Hematopoietic multipotent progenitor cell treated with erythropoietin and hydrocortisone succinate and interleukin-3 and kit ligand, for 4 days (in vitro differentiated cells): ENCODE results near the gene SPTB.

Experiments
- DNase-seq: peaks from one replicate; pipeline ENCODE4 v3.0.0-alpha.2; 2015

SPTB gene

DNA sequence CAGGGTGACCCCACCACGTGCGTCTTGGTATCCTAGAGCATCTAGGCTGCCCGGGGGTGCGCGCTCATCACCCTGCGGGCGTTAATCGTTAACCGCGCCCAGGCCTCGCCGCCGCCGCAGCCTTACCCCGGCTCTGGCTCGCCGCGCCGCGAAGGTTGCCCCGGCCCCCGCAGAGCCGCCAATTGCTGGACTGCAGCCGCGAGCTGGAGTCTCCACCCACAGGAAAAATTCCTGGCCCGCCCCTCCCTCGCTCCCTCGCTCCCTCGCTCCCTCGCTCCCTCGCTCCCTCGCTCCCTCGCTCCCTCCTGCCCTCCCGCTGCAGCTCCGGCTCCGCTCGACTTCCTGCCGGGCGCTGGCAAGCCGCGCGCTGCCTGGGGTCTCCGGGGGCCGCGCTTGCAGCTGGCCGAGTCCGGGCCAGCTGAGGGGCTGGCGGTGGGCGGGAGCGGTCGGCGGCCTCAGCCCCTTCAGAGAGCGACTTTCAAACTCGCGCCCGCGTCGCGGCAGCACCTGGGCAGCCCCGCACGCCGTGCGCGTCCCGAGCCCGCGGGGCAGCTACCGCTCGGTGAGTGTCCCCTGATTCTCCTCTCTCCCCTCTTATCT lies 175.5 kb downstream of the SPTB start, which contains the start of gene PLEKHG3:
PLEKHG3 (plus strand) TSS at position 282 of the 600 bp plus-strand sequence. CDS start 23,208 bp downstream, outside the sequence.
- peak; percentile 63 for DNase-seq

DNA sequence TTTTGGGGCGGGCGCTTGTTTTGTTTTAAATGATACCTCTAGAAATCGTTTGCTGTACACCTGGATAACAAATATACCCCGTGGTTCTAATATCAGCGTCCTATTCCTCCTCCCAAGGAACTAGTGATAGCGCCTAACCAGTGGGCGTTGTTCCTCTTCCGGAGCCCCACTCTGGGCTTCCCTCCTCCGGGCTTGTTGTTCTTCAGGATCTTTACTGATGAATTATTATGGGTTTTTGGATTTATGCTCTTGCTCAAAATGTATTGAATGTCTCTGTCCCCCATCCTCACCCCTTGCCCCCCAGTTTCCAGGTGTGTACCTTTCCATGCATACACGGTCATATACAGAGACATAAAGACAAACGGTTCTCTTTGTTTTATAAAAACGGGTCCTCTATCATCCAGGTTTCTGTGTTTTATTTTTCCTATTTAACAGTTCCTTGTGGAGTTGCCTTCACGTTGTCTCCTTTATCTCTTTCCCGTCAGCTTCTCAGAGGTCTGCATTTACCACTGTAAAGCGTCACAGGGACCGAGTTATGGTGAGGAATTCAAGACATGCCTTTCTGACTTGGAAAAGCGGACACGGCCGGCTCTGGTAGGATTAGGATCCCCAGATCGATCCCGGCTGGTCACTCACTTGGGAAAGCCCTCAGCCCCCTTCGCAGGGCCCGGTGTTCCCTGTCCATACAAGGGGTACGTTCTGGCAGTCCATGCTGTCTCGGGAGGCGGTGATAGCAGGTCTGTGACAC lies 176.1 kb downstream of the SPTB start:
- DNase-seq: peak; percentile 31

DNA sequence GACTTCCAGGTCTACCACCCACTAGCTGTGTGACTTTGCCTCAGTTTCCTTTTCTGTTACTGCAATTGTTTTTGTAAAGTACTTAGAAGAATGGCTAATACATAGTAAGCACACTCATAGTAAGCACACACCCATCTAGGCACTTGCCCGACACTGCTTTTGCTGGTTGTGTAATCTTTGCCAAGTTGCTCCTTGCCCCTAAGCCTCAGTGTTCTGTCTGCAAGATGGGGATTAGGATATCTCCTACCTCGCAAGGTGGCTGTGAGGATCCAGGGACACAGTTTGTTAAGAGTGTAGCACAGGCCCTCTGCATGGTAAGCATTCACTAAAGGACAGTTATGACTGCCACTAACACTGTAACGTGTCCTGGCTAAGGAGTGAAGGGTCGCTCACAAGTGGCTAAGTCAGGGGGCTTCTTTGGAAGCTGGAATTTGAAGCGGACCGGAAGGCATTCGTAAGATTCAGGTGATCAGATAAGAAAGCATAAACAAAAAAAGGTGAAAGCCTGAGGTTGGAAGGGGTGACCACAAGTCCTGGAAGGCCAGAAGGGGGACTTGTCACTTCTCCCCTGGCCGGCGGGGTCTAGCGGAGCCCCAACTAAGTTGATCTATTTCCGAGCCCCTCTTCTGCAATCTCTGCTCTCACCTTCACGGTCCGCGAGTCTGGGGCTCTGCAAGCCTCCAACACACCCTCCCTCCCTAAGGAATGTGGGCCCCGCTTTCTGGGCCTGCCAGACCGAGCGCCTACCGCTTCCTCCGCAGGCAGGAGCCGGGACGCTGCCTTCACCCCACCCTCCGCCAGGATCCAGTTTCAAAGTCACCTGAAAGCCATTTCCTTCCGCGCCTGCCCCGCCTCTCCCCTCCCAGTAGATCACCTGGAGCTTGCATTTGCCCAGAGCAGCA lies 177.0 kb downstream of the SPTB start:
- DNase-seq: peak; percentile 33

DNA sequence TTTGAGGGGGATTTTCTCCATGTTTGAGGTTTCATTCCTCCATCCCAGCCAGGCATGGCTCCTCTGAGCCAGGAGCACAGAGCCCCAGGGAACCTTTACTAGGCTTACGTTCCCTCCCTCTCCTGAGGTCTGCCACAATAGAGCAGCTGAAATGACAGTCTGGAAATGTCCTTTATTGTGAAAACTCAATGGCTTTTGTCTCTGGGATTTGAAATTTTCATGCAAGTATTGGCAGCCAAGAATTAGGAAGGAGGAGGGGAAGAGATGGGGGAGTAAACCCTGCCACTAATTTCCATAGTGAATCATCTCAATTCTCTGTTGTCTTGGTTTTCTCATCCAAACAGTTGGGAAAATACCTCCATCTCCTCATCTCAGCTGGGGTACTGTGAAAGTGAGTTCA lies 178.0 kb downstream of the SPTB start:
- DNase-seq: no peak

DNA sequence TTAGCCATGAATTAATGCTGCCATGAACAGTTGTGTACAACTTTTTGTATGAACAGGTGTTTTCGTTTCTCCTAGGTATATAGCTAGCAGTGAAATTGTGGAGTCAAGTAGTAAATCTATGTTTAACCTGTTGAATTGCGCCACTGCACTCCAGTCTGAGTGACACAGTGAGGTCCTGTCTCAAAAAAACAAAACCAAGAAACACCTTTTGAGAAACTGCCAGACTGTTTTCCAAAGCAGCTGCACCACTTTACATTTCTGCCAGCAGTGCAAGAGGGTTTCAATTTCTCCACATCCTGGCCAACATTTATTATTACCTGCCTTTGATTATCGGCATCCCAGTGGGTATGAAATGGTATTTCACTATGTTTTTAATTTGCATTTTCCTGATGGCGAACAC lies 178.8 kb downstream of the SPTB start:
- DNase-seq: no peak

DNA sequence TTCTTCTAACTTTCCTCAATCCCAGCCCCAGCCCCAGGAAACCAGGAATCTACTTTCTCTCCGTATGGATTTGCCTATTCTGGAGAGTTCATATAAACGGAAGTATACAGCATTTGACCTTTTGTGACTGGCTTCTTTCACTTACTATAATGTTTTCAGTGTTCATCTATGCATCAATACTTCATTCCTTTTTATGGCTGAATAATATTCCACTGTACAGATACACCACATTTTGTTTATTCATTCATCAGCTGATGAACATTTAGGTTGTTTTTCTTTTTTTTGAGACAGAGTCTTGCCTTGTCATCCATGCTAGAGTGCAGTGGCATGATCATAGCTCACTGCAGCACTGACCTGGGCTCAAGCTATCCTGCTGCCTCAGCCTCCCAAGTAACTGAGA lies 179.4 kb downstream of the SPTB start:
- no peak for DNase-seq

DNA sequence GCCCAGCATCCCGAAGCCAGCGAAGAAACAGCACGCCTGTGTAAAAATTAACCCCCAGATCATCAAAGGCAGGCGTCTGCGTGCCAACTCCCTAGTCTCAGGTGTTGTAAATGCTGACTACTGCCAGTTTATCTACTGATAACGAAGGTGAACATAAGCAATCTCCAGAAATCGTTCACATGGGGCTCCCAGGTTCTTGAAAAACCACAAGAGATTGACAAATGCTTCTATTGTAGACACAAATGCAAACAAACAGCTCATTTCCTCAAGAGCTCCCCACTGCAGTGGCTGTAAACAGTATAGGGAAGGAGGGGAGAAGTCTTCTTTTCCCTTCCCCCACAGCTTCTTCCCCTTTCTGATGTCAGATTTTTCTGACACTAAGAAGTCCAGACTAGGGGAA lies 180.8 kb downstream of the SPTB start:
- peak; percentile 83 for DNase-seq

DNA sequence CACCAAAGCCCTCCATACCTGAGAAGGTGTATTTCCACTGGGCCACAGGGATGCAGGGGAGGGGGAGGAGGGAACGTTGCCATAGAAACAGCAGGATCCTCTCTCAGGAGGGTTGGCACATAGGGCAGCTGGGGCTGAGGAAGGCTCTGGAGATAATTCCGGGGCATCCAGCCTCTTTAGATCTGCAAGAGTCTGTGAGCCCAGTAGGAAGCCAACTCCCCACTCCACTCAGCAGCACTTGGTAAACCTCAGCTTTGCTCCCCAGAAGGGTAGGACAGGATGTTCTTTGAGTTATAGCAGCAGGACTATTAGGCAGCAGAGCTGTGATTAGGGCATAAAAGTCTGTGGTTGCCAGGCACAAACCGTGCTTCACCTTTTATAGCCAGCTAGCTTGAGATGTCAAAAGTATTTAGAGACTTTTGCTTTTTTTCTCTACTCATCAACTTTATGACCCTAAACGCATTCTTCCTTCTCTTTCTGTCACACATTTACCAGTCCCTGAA lies 183.3 kb downstream of the SPTB start:
- DNase-seq: no peak
